HG02938 (cell line): ENCODE results near the gene FTO.

ENCODE experiments used
- ATAC-seq: cut with Tn5 transposase; IDR thresholded peaks from one replicate; pipeline ENCODE4 v1.9.1; 2021; ENCODE audit warnings: mild to moderate bottlenecking, moderate library complexity; ENCODE audit not compliant: unreplicated experiment

FTO gene

DNA sequence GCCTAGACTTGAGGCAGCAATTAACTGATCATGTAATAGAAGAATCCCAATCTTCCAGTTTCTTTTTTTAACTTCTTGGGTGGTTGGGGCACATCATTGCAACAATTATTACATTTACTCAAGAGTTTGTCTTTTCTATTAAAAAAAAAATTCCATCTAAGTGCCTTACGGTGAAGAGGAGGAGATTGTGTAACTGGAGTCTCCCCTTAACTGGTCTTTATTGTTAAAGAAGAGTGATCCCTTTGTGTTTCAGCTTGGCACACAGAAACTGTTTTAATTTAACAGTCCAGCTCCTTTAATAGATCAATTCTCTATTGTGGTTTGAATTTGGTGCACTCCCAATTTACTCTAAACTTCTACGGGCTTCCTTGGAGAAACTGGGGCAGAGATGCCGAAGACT is 75.2 kb downstream of the FTO start:
- ATAC-seq: no peak

DNA sequence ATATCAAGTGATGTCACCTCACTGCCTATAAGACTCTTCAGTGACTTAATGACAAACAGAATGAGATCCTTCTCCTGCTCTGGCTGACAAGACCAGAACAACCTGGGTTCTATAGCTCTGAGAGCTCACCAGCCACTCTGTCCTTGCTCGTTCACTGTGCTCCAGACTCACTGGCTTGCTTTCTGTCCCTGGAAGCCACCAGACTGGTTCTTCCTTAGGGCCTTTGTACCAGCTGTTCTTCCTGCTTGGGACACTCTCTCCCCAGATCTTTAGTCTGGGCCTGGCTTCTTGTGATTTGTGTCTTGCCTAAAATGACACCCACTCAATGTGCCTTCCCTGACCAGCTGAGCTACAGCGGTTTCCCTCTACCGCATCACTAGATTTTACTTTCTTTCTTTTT is 76.1 kb downstream of the FTO start:
- ATAC-seq: no peak

DNA sequence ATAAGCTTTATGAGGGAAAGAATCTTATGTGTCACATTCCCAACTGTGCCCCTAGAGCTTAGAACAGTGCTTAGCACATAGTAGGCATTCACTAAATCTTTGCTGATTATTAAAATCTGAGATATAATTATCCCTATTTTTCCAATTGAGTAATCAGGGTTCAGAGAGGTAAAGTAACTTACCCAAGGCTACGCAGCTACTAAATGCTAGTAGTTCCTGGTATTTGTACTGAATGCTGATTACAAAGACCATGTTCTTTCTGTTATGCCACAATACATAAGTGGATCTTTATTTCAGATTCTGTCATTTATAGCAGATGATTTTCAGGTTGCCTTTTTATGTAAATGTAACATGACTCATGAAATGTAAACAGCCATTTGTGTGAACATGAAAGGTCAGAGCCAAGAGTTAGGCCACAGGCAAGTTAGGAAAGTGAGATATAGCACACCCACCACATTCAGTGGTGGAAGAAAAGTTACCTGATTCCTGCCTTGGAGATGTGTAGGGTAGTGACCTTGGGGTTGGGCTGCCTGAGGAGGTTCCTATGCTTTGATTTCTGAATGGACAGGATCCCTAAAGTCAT is 77.2 kb downstream of the FTO start:
- ATAC-seq: no peak

DNA sequence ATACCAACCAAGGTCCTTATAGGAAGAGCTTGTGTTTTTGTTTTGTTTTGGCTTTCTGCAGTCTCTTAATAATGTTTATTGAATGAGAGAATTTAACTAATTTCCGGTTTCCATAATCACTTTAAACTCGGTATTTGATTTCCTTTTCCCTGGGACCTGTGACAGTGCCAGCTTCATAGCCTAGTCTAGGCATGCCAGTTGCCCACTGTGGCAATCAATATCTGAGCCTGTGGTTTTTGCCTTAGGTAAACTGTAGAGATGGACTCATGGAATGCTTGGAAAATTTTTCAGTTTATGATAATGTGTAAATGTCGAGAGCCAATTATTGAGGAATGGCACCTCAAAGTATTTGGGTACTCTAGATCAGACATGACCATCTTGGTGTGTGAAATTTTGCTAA is 78.2 kb downstream of the FTO start:
- no peak for ATAC-seq

DNA sequence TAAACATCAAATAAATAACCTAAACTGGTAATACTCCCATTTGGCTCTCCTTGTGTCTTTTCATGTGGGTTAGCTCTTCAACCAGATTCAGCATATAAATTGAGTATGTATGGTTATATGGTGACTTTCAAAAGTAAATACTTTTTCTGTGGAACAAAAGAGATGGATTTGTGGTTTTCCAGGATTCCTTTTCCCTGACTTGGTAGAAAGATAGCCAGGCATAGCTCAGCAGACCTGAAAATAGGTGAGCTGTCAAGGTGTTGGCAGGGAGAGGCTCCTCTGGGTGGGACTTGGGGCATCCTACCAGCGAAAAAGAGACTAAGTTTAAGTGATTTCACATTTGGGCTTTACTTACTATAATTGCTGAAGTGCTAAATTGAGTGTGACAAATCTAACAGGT is 80.3 kb downstream of the FTO start:
- no peak for ATAC-seq

DNA sequence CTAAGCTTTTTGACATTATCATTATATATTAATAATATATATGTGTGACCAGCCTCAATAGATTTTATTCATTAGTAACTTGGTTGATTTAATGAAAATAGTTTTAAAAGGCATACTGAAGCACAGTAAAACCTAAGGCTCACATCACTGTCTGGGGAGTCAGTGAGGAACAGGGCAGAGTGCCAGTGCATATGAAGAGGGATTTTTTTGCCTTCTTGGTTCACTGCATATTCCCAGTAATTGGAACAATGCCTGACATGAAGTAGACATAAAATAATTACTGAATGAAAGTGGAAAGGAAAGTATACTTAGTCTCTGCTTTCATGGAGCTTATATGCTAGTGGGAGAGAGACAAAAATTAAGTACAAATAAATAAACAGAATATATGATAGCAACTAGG is 81.1 kb downstream of the FTO start:
- no peak for ATAC-seq

DNA sequence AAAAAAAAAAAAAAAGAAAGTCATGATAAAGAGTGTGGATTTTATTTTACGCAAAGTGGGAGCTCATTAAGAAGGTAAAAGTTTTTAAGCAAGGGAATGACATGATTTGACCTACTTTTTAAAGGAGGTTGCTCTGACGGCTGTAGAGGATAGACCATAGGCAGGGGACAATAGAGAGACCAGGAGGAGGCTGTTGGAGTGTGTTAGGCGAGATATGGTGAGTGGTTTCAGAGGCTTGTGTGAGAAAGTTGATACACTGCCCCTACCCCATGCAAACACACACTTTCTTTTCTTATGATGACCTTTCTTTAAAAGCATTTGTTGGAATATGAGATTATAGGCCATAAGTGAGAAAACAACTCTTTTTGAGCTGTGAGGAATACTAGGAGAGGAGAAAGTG is 82.0 kb downstream of the FTO start:
- ATAC-seq: no peak

DNA sequence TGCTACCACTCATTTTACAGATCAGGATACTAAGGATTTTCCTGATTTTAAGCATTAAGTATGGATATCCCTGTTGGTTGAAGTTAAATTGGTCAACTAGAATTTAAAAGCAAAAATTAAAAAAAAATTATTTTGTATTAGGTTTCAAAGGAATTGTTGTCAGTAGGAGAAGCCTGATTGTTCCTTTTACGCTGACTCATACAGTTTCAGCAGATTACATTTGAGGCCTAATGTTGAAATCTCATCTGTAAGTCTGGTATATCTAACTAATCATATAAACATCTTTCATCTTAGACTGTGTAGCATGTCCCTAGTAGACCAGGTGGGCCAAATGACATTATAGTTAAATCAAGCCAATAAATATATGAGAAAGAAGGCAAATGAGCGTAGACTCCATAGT is 83.5 kb downstream of the FTO start:
- no peak for ATAC-seq

DNA sequence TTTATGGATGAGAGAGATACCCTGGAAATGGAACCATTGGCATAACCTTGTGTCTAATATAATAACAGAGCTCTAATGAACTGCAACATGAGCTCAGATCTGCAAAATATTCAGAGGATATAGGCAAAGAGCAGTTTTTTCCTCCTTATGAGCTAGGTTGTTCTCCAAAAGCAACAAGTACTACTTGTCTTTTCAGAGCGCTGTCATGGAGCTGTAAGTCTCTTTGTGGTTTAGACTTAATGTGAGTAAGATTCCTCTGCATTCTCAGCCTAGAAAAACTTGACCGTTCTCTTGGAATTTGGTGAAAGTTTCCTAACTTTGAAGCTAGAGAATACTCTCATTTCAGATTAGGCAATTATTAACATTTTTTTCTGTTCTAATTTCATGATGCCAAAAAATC is 85.2 kb downstream of the FTO start:
- no peak for ATAC-seq

DNA sequence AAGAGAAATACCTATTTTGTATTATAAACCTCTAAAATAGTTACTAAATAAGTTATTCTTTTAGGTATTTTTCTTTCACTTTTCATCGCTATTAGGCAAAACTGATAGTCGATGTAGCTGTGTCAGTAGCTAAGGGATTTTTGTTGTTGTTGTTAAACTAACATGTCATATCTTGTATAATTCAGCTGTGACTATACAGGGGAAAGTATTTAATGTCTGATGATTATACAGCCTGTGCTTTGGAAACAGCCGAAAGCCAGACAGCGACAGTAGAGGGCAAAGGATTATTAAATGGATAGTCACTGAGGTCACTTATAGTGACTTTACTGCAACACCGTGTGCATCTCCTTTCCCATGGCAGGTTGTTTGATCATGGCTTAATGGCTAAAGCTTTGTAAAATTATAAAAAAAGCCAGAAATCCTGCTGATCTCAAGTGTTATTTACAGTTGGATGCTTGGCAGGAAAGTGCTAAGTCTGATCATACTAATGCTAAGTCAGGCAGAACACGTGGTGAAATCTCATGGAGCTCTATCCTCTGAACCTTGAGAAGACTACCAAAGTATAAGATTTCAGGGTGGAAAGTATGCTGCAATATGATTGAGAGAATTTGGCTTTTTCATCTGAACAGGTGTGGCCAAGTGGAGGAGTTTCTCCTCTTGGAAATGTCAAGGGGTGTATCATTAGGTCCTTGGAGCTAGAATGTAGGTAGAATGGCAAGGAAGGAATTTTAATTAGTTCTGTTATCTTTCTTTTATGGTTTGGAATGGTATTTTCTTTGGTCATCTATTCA is 88.4 kb downstream of the FTO start:
- no peak for ATAC-seq

DNA sequence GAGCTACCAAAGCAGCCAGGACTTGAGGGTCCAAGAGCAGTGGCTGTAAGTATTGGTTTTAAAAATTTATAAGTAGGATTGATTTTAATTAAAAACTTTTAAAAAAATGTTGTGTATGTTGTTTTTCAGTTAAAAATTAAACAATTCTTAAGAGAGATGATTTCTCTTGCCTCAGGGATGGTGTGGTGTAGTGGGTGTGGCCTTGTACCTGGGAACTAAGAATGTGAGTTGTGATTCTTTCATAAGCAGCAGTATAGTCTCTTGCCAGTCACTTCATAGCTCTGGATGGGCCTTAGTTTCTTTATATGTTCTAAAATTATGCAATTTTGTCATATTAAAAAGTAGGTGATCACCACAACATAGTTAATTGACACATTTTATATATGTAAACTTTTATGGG is 99.5 kb downstream of the FTO start:
- ATAC-seq: no peak

DNA sequence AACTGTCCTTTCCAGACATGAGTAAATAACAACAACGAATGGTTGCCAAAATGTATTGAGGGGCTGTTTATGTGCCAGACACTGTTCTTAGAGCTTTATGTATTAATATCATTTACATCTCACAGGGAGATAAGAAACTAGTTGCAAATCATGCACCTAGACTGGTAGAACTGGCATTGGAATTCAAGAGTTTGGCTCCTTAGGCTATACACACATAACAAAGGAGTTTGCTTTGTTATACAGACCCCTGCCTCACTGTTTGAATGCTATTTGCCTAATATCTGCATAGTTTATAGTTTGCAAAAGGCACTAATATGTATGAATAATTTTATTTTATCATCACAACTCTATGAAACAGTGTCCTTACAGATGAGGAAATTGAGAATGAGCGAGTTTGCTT is 100.0 kb downstream of the FTO start:
- ATAC-seq: no peak

DNA sequence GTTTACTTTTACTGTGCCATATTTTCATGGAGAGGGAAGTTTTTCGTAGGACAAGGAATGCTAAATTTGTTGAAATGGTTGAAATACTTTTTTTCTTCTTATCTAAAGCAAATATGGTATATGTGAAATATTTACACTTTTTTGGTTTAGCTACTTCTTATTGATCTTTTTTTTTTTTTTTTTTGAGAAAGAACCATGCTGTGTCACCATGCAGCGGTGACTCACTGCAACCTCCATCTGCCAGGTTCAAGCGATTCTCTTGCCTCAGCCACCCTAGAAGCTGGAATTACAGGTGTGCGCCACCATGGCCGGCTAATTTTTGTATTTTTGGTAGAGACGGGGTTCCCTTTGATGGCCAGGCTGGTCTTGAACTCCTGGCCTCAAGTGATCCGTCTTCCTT is 100.5 kb downstream of the FTO start:
- ATAC-seq: no peak

DNA sequence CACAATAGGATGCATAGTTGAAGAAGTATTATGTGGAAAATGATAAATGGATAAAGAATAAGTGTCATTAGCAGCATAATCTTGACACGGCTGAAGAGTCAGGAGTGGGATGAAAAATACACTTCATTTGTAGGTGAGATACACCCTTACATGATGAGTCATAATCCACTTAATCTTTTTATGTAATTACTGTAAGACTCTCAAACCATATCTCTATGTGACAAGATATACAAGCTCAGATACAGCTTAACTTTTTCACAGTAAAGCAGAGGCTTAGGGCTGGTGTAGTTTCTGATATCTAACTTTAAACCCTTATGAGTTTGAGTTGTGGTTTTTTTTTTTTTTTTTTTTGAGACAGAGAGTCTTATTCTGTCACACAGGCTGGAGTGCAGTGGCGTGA is 101.2 kb downstream of the FTO start:
- ATAC-seq: no peak

DNA sequence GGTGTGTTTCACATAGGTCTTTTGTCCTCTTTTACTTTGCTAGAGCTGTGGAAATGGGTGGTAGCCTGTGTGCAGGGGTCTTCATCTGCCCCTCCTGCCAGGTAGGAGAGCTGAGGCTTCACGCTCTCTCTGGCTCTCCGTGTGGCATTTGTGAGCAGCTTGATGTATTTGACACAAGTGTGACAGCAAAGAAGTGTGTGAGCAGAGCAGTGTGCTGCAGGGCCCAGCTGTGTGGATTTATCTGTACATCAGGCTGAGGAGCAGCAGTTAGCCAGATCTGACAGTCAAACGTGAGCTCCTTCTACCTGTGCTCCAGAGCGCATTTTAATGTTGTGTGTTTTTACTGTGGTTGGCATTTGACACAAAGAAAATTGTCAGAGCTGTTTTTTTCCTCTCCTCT is 101.8 kb downstream of the FTO start:
- ATAC-seq: no peak

DNA sequence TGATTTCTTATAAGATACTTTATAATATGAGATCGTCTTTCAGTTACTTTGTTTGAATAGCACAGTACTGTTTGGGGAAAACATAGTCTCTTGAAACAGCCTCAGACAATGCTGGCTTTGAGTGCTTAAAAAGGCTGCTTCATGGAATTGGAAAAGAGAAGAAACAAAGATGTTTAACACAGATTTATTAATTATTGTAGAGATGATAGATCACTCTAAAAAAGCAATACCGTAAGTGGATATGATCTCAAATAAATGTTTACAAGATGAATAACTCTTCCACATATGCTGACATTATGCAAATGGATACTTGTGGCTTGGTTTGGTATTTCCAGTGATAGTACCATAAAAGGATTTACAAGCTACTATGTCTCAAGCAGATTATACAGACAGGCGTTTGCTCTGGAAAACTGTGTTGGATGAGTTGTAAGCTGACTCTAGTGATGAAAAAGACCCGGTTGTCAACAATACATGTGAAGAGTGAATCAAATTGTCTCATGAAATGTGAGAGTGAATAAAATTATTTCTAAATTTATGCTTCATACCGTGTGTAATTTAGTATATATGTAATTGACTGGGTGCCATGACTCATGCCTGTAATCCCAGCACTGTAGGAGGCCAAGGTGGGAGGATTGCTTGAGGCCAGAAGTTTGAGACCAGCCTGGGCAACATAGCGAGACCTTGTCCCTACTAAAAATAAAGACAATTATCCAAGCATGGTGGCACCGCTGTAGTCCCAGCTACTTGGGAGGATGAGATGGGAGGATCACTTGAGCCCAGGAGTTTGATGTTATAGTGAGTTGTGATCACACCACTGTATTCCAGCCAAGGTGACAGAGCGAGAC is 105.4 kb downstream of the FTO start:
- no peak for ATAC-seq

DNA sequence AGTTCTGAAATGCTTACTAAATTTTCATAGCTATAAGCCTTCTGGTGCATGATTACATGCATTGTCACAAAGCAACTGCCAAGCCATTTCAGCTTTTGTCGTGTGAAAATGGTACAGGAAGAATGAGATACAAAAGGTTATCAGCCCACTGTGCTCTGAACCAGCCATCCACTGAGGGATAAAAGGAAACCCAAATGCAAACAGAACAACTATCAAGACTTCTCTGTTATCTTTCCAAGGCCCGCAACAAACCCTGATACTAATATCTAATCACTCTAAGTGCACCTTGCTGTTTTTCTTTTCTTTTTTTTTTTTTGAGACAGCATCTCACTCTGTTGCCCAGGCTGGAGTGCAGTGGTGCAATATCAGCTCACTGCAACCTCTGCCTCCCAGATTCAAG is 109.0 kb downstream of the FTO start:
- ATAC-seq: no peak

DNA sequence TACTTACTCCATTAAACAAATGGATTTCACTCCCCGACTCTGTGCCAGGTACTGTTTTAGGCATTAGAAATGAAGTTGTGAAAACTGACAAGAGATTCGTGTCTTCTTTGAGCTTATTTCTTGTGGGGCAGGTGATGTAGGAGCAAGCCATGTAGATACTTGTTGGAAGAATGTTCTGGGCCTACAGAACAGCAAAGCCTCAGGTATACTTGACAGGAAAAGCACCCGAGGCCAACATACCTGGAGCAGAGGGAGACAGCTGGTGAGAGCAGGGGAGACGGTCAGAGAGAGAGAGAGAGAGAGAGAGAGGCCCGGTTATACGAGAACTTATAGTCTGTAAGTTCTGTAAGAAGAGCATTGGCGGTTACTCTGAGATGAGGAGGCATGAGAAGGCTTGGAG is 110.8 kb downstream of the FTO start:
- no peak for ATAC-seq

DNA sequence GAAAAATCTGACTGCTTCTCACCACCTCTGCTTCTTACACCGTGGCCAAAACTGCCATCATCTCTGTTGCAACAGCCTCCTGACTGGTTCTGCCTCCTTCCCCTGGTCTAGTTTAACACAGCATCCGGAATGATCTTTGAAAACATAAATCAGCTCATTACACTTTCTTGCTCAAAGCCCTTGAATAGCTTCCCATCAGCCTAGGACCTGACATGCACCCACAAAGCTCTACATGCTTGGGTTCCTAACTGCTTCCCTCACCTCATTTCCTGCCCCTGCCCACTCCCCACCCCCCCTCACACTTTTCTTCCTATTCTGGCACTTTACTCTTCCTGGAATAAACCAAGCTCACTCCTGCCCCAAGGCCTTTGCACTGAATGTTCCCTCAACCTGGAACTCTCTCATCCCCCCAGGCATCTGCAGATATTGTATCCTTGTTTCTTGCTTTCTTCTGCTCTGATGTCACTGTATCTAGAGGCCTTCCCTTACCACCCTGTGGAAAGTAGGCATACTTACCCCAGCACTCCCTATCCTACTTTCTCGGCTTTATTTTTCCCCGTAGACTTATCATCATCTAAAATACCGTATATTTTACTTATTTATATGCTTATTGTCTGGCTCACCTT is 112.4 kb downstream of the FTO start:
- ATAC-seq: no peak

DNA sequence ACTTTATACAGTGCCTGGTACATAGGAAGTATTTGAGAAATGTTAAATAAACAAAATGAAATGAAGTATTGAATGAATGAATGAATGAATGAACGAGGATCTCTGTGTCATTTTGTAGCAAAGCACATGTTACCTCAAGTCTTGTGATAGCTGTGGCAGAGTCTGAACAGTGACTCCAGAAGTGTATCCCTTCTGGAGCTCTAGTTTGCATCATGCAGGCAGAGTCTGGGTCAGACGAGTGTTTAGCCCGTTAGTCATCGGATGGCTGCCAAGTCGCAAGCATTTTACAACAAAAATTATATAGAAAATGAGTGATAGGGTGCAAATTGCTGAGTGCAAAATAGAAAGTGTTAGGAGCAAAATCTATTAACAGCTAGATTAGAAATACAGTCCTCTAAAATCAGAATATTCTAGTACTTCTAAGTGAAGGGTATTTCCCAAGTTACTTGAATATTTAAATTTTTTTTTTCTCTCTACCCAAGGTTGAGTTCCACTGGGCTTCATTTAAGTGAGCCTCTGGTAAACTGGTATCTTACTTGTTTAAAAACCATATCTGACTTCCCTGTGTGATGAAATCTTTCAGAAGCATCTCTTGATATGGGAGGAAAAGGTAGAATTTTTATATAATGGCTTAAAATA is 113.3 kb downstream of the FTO start:
- no peak for ATAC-seq
